GM13976 (cell line): ENCODE measurements around the gene DNALI1.
"Not testable (repeated sequence)": the region's sequence is repeated elsewhere in the genome, so short reads cannot be mapped to it uniquely, and the experiment has no call there.

Experiments
- DNase-seq: peaks from one replicate; pipeline ENCODE4 v3.0.0; 2012; ENCODE audit warnings: low spot score
- CTCF ChIP-seq: IDR thresholded peaks from 2 replicates; pipeline ENCODE4 v1.5.1; 2012; ENCODE audit warnings: borderline replicate concordance, mild to moderate bottlenecking; ENCODE audit not compliant: insufficient read depth; ENCODE audit errors: extremely low read depth, missing control alignments, control extremely low read depth
- in situ Hi-C: fragments of 300-500 bp; cut with MboI; formaldehyde crosslinking; loops from one replicate; pipeline ENCODE4 v1.12.0; 2022; ENCODE audit warnings: low sequenced_read_pairs, mixed read lengths, inconsistent platforms; ENCODE audit not compliant: unreplicated experiment

DNALI1 gene

GRCh38 chr1:37574834-37575480 is 18.2 kb downstream of the DNALI1 start:
- in situ Hi-C loops: no loop called here
- no peak for TF ChIP-seq CTCF
- DNase-seq: no peak

GRCh38 chr1:37575692-37576091 is 19.0 kb downstream of the DNALI1 start:
- DNase-seq: no peak
- in situ Hi-C loops: no loop called here
- no peak for TF ChIP-seq CTCF

- in situ Hi-C loops, DNase-seq: not testable (repeated sequence)
Measured at GRCh38 chr1:37584544-37584943, 27.8 kb downstream of the DNALI1 start.

GRCh38 chr1:37588939-37589338 is 32.2 kb downstream of the DNALI1 start:
- in situ Hi-C loops: no loop called here
- no peak for TF ChIP-seq CTCF
- no peak for DNase-seq

GRCh38 chr1:37593726-37594125 is 37.0 kb downstream of the DNALI1 start:
- in situ Hi-C loops: no loop called here
- DNase-seq: no peak
- TF ChIP-seq CTCF: no peak

- peak; percentile 99 for DNase-seq
- in situ Hi-C loops: no loop called here
- no peak for TF ChIP-seq CTCF
Measured at GRCh38 chr1:37595440-37596181, 38.9 kb downstream of the DNALI1 start, which contains the start of gene GNL2. Gene GNL2, minus strand, starts transcription at chr1:37595937. Its CDS starts 115 bp downstream, at chr1:37595822.

GRCh38 chr1:37596182-37596667 is 39.5 kb downstream of the DNALI1 start:
- no peak for DNase-seq
- no peak for TF ChIP-seq CTCF
- in situ Hi-C loops: no loop called here
